Mesendoderm (in vitro differentiated cells): ENCODE measurements around the gene ASB14.

ENCODE experiments used
- DNase-seq: peaks from one replicate; pipeline ENCODE4 v3.0.0; 2013
- H2AK5ac ChIP-seq: 2 replicates; pipeline ENCODE4 v1.6.1; 2013; ENCODE audit warnings: low read length, inconsistent platforms
- H2BK120ac ChIP-seq: 2 replicates; pipeline ENCODE4 v1.6.1; 2013; ENCODE audit warnings: low read depth, mild to moderate bottlenecking, low read length, moderate library complexity, mixed read lengths
- H2BK15ac ChIP-seq: replicated peaks from 2 replicates; pipeline ENCODE4 v1.6.1; 2013; ENCODE audit warnings: low read depth, mild to moderate bottlenecking, moderate library complexity
- H2BK5ac ChIP-seq: 2 replicates; pipeline ENCODE4 v1.6.1; 2013; ENCODE audit warnings: low read length, inconsistent platforms
- H3K18ac ChIP-seq: 2 replicates; pipeline ENCODE4 v1.6.1; 2013; ENCODE audit warnings: mild to moderate bottlenecking, low read length, mixed read lengths
- H3K23ac ChIP-seq: one replicate; pipeline ENCODE4 v1.6.1; 2013; ENCODE audit warnings: low read length
- H3K27ac ChIP-seq: 2 replicates; pipeline ENCODE4 v1.5.1; 2013; ENCODE audit warnings: low read depth, mild to moderate bottlenecking, inconsistent platforms, low read length, moderate library complexity
- H3K27me3 ChIP-seq: 2 replicates; pipeline ENCODE4 v1.6.1; 2013; ENCODE audit warnings: low read length, control low read depth, mild to moderate bottlenecking, inconsistent platforms; ENCODE audit not compliant: insufficient read depth, poor library complexity
- H3K36me3 ChIP-seq: 2 replicates; pipeline ENCODE4 v1.6.1; 2013; ENCODE audit warnings: low read length, inconsistent platforms; ENCODE audit not compliant: control insufficient read depth, insufficient read depth
- H3K4ac ChIP-seq: one replicate; pipeline ENCODE4 v1.6.1; 2013; ENCODE audit warnings: low read depth, mild to moderate bottlenecking, low read length, moderate library complexity
- H3K4me1 ChIP-seq: 2 replicates; pipeline ENCODE4 v1.6.1; 2013; ENCODE audit warnings: low read depth, low read length, inconsistent platforms; ENCODE audit not compliant: control insufficient read depth
- H3K4me2 ChIP-seq: 2 replicates; pipeline ENCODE4 v1.6.1; 2013; ENCODE audit warnings: low read length
- H3K4me3 ChIP-seq: 2 replicates; pipeline ENCODE4 v1.5.1; 2013; ENCODE audit warnings: mild to moderate bottlenecking, low read length
- H3K56ac ChIP-seq: one replicate; pipeline ENCODE4 v1.6.1; 2013; ENCODE audit warnings: low read length
- H3K79me1 ChIP-seq: 2 replicates; pipeline ENCODE4 v1.6.1; 2013; ENCODE audit warnings: low read length, inconsistent platforms
- H3K79me2 ChIP-seq: 2 replicates; pipeline ENCODE4 v1.6.1; 2013; ENCODE audit warnings: mild to moderate bottlenecking, low read length; ENCODE audit not compliant: control insufficient read depth, insufficient read depth
- H3K9ac ChIP-seq: 2 replicates; pipeline ENCODE4 v1.6.1; 2013; ENCODE audit warnings: low read length, inconsistent platforms
- H4K5ac ChIP-seq: one replicate; pipeline ENCODE4 v1.6.1; 2013; ENCODE audit warnings: low read length
- H4K8ac ChIP-seq: one replicate; pipeline ENCODE4 v1.6.1; 2013; ENCODE audit warnings: low read depth, mild to moderate bottlenecking, control low read depth, low read length, moderate library complexity
- WGBS: extraction: QIAGEN DNeasy Blood & Tissue Kit; methylation state at CpG from one replicate; pipeline ENCODE4 v1.1.7; 2013; ENCODE audit warnings: low lambda C conversion rate, missing lambda C conversion rate; ENCODE audit not compliant: insufficient coverage; ENCODE audit errors: extremely low coverage; 5-methylcytosine and 5-hydroxymethylcytosine counted together

The ASB14 gene

GRCh38 chr3:57275393-57275792, 17.1 kb downstream of the ASB14 start:
- Histone ChIP-seq H3K4me1 (no peaks in the 10 kb centered on the region), H2BK120ac (no peak overlapping the region), H3K23ac (no peak overlapping the region), H2AK5ac (no peak overlapping the region), H3K36me3 (no peaks in the 10 kb centered on the region), H2BK5ac (no peak overlapping the region), H2BK15ac (no peak overlapping the region), H3K4ac (no peak overlapping the region), H3K4me3 (no peak overlapping the region), H3K18ac (no peak overlapping the region), H3K27ac (no peak overlapping the region), H3K56ac (no peak overlapping the region), H3K27me3 (no peaks in the 10 kb centered on the region), H3K9ac (no peak overlapping the region), H4K8ac (no peak overlapping the region), H3K79me2 (no peaks in the 10 kb centered on the region), H3K79me1 (no peaks in the 10 kb centered on the region), H4K5ac (no peak overlapping the region), H3K4me2 (no peak overlapping the region)
- DNase-seq: no peak
- no CpG with 5 or more reads among the region's 2 CpGs for WGBS

- H3K4ac ChIP-seq: no peak overlapping the region
- no peak overlapping the region for H4K5ac ChIP-seq
- H3K23ac ChIP-seq: no peak overlapping the region
- H3K18ac ChIP-seq: no peak overlapping the region
- H3K4me3 ChIP-seq: no peak overlapping the region
- H3K27ac ChIP-seq: no peak overlapping the region
- no peak overlapping the region for H3K4me2 ChIP-seq
- H3K79me2 ChIP-seq: no peaks in the 10 kb centered on the region
- H3K36me3 ChIP-seq: no peaks in the 10 kb centered on the region
- no peak overlapping the region for H2BK5ac ChIP-seq
- H2BK15ac ChIP-seq: no peak overlapping the region
- no peak for DNase-seq
- no peaks in the 10 kb centered on the region for H3K79me1 ChIP-seq
- no peak overlapping the region for H3K56ac ChIP-seq
- no peak overlapping the region for H4K8ac ChIP-seq
- no peaks in the 10 kb centered on the region for H3K4me1 ChIP-seq
- no peak overlapping the region for H2AK5ac ChIP-seq
- no CpG with 5 or more reads among the region's 6 CpGs for WGBS
- H3K9ac ChIP-seq: no peak overlapping the region
- H3K27me3 ChIP-seq: no peaks in the 10 kb centered on the region
- H2BK120ac ChIP-seq: no peak overlapping the region
Measured at GRCh38 chr3:57274845-57275244, 17.6 kb downstream of the ASB14 start.

DNA sequence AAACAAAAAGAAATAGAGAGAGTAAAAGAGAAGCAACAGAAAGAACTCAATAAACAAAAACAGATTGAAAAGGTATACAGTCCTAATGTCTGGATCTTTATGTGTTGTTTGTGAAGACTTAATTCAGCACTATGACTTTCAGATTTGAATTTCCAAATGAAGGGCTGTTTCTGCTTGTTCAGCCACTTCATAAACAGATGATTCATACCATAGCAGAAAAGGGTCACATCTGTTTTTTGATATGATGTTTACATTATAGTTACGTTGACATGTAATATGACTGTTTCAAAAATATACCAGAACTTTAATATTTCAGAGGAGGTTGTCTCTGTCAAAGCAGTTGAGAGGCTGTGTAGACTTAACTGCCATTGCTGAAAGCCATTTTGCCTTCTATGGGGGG, 24.1 kb downstream of the ASB14 start:
- no peak overlapping the region for H4K5ac ChIP-seq
- H4K8ac ChIP-seq: no peak overlapping the region
- H3K36me3 ChIP-seq: no peaks in the 10 kb centered on the region
- H3K18ac ChIP-seq: no peak overlapping the region
- WGBS: no CpG with 5 or more reads among the region's 1 CpG
- no peak overlapping the region for H2BK120ac ChIP-seq
- no peaks in the 10 kb centered on the region for H3K27me3 ChIP-seq
- H3K4ac ChIP-seq: no peak overlapping the region
- no peaks in the 10 kb centered on the region for H3K4me1 ChIP-seq
- no peaks in the 10 kb centered on the region for H3K79me2 ChIP-seq
- no peak overlapping the region for H2AK5ac ChIP-seq
- H3K23ac ChIP-seq: no peak overlapping the region
- H3K79me1 ChIP-seq: no peaks in the 10 kb centered on the region
- H3K56ac ChIP-seq: no peak overlapping the region
- H2BK15ac ChIP-seq: no peak overlapping the region
- no peak overlapping the region for H3K9ac ChIP-seq
- H2BK5ac ChIP-seq: no peak overlapping the region
- no peak for DNase-seq
- no peak overlapping the region for H3K4me2 ChIP-seq
- no peak overlapping the region for H3K27ac ChIP-seq
- H3K4me3 ChIP-seq: no peak overlapping the region

- no peak overlapping the region for H4K8ac ChIP-seq
- H2BK120ac ChIP-seq: no peak overlapping the region
- H3K56ac ChIP-seq: no peak overlapping the region
- no peak overlapping the region for H2BK5ac ChIP-seq
- no peaks in the 10 kb centered on the region for H3K79me1 ChIP-seq
- no peak overlapping the region for H3K4me3 ChIP-seq
- DNase-seq: no peak
- H3K4ac ChIP-seq: no peak overlapping the region
- no peaks in the 10 kb centered on the region for H3K27me3 ChIP-seq
- no peak overlapping the region for H2BK15ac ChIP-seq
- H4K5ac ChIP-seq: no peak overlapping the region
- no peak overlapping the region for H3K18ac ChIP-seq
- H3K9ac ChIP-seq: no peak overlapping the region
- no peak overlapping the region for H2AK5ac ChIP-seq
- no peak overlapping the region for H3K23ac ChIP-seq
- H3K79me2 ChIP-seq: no peaks in the 10 kb centered on the region
- WGBS: no CpG with 5 or more reads among the region's 3 CpGs
- H3K4me2 ChIP-seq: no peak overlapping the region
- no peaks in the 10 kb centered on the region for H3K4me1 ChIP-seq
- H3K27ac ChIP-seq: no peak overlapping the region
- H3K36me3 ChIP-seq: peaks cover 1% of the 10 kb centered on the region
Measured at GRCh38 chr3:57261929-57262328, 30.6 kb downstream of the ASB14 start.

- Histone ChIP-seq H3K27me3 (no peaks in the 10 kb centered on the region), H3K27ac (no peak overlapping the region), H3K79me2 (no peaks in the 10 kb centered on the region), H3K18ac (no peak overlapping the region), H2AK5ac (no peak overlapping the region), H3K23ac (no peak overlapping the region), H3K56ac (no peak overlapping the region), H3K79me1 (no peaks in the 10 kb centered on the region), H3K36me3 (peaks cover 1% of the 10 kb centered on the region), H3K4me1 (no peaks in the 10 kb centered on the region), H2BK120ac (no peak overlapping the region), H2BK15ac (no peak overlapping the region), H4K5ac (no peak overlapping the region), H3K9ac (no peak overlapping the region), H2BK5ac (no peak overlapping the region), H3K4me2 (no peak overlapping the region), H3K4me3 (no peak overlapping the region), H3K4ac (no peak overlapping the region), H4K8ac (no peak overlapping the region)
- no peak for DNase-seq
- WGBS: no CpG with 5 or more reads among the region's 4 CpGs
Measured at GRCh38 chr3:57261119-57261518, 31.4 kb downstream of the ASB14 start.

DNA sequence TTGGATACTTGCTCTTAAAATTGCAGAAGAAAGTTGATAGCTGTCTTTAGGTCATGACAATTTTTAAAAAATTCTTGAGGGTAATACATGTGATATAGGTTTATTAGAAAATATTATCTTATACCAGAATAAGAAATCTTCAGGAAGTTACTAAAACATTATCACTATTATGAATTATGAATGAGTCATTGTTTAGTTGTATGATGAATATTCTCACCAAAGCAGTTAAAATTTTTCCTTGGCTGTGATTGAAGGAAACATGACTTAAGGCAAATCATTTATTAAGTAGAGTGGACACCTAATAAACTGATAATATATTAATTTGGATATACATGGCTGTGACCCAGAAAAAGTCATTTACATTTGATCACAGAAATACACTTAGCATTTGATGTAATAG, 34.8 kb downstream of the ASB14 start:
- Histone ChIP-seq H3K4ac (no peak overlapping the region), H2BK5ac (no peak overlapping the region), H3K36me3 (peaks cover 1% of the 10 kb centered on the region), H3K4me1 (no peaks in the 10 kb centered on the region), H4K8ac (no peak overlapping the region), H2BK15ac (no peak overlapping the region), H2AK5ac (no peak overlapping the region), H3K18ac (no peak overlapping the region), H3K4me3 (no peak overlapping the region), H3K9ac (no peak overlapping the region), H3K56ac (no peak overlapping the region), H3K27ac (no peak overlapping the region), H2BK120ac (no peak overlapping the region), H3K23ac (no peak overlapping the region), H3K79me2 (no peaks in the 10 kb centered on the region), H4K5ac (no peak overlapping the region), H3K79me1 (no peaks in the 10 kb centered on the region), H3K4me2 (no peak overlapping the region), H3K27me3 (no peaks in the 10 kb centered on the region)
- no peak for DNase-seq
